ENCODE results near the gene EPHA7.

The EPHA7 gene

GRCh38 chr6:93238632-93239031 is 180.7 kb downstream of the EPHA7 start:
- FAIRE-seq = no peak
- TF ChIP-seq TAF1 (IDR thresholded peaks at IDR 0.05; ENCODE audit: low read depth, low read length) = no peak
- no peak for TF ChIP-seq POLR2AphosphoS5 (IDR thresholded peaks at IDR 0.05; ENCODE audit: low read depth, low read length)
- no peak for TF ChIP-seq SPI1 (IDR thresholded peaks at IDR 0.05; ENCODE audit: low read depth, low read length)
- no peak for TF ChIP-seq POLR2A (IDR thresholded peaks at IDR 0.05; ENCODE audit: low read depth, low read length)
- TF ChIP-seq POU2F2 (IDR thresholded peaks at IDR 0.05; ENCODE audit: low read depth, low read length) = no peak
- no peak for TF ChIP-seq PAX5 (IDR thresholded peaks at IDR 0.05; ENCODE audit: insufficient read depth, low read length, severe bottlenecking)
- DNase-seq (ENCODE audit: insufficient read length, low spot score) = no peak

- FAIRE-seq (no peak), DNase-seq (ENCODE audit: insufficient read length, low spot score) (no peak)
- TF ChIP-seq PAX5 (IDR thresholded peaks at IDR 0.05; ENCODE audit: insufficient read depth, low read length, severe bottlenecking) (no peak), SPI1 (IDR thresholded peaks at IDR 0.05; ENCODE audit: low read depth, low read length) (no peak), POU2F2 (IDR thresholded peaks at IDR 0.05; ENCODE audit: low read depth, low read length) (no peak), TAF1 (IDR thresholded peaks at IDR 0.05; ENCODE audit: low read depth, low read length) (no peak), POLR2AphosphoS5 (IDR thresholded peaks at IDR 0.05; ENCODE audit: low read depth, low read length) (no peak), POLR2A (IDR thresholded peaks at IDR 0.05; ENCODE audit: low read depth, low read length) (no peak)
Observed at GRCh38 chr6:93235775-93236174, 183.6 kb downstream of the EPHA7 start.

- FAIRE-seq (no peak), DNase-seq (ENCODE audit: insufficient read length, low spot score) (no peak)
- TF ChIP-seq SPI1 (IDR thresholded peaks at IDR 0.05; ENCODE audit: low read depth, low read length) (no peak), TAF1 (IDR thresholded peaks at IDR 0.05; ENCODE audit: low read depth, low read length) (no peak), POU2F2 (IDR thresholded peaks at IDR 0.05; ENCODE audit: low read depth, low read length) (no peak), POLR2AphosphoS5 (IDR thresholded peaks at IDR 0.05; ENCODE audit: low read depth, low read length) (no peak), PAX5 (IDR thresholded peaks at IDR 0.05; ENCODE audit: insufficient read depth, low read length, severe bottlenecking) (no peak), POLR2A (IDR thresholded peaks at IDR 0.05; ENCODE audit: low read depth, low read length) (no peak)
Observed at GRCh38 chr6:93226822-93227221, 192.5 kb downstream of the EPHA7 start.

- TF ChIP-seq SPI1 (IDR thresholded peaks at IDR 0.05; ENCODE audit: low read depth, low read length) (no peak), POLR2A (IDR thresholded peaks at IDR 0.05; ENCODE audit: low read depth, low read length) (no peak), POLR2AphosphoS5 (IDR thresholded peaks at IDR 0.05; ENCODE audit: low read depth, low read length) (no peak), TAF1 (IDR thresholded peaks at IDR 0.05; ENCODE audit: low read depth, low read length) (no peak), PAX5 (IDR thresholded peaks at IDR 0.05; ENCODE audit: insufficient read depth, low read length, severe bottlenecking) (no peak), POU2F2 (IDR thresholded peaks at IDR 0.05; ENCODE audit: low read depth, low read length) (no peak)
- FAIRE-seq (no peak), DNase-seq (ENCODE audit: insufficient read length, low spot score) (no peak)
Observed at GRCh38 chr6:93222071-93222851, 197.1 kb downstream of the EPHA7 start.

GRCh38 chr6:93219447-93219846 is 199.9 kb downstream of the EPHA7 start:
- TF ChIP-seq POLR2AphosphoS5 (IDR thresholded peaks at IDR 0.05; ENCODE audit: low read depth, low read length) (no peak), PAX5 (IDR thresholded peaks at IDR 0.05; ENCODE audit: insufficient read depth, low read length, severe bottlenecking) (no peak), POLR2A (IDR thresholded peaks at IDR 0.05; ENCODE audit: low read depth, low read length) (no peak), POU2F2 (IDR thresholded peaks at IDR 0.05; ENCODE audit: low read depth, low read length) (no peak), SPI1 (IDR thresholded peaks at IDR 0.05; ENCODE audit: low read depth, low read length) (no peak), TAF1 (IDR thresholded peaks at IDR 0.05; ENCODE audit: low read depth, low read length) (no peak)
- DNase-seq (ENCODE audit: insufficient read length, low spot score) (no peak), FAIRE-seq (no peak)

GRCh38 chr6:93218096-93218495 is 201.3 kb downstream of the EPHA7 start:
- FAIRE-seq = no peak
- TF ChIP-seq POU2F2 (IDR thresholded peaks at IDR 0.05; ENCODE audit: low read depth, low read length) (no peak), POLR2AphosphoS5 (IDR thresholded peaks at IDR 0.05; ENCODE audit: low read depth, low read length) (no peak), TAF1 (IDR thresholded peaks at IDR 0.05; ENCODE audit: low read depth, low read length) (no peak), SPI1 (IDR thresholded peaks at IDR 0.05; ENCODE audit: low read depth, low read length) (no peak), POLR2A (IDR thresholded peaks at IDR 0.05; ENCODE audit: low read depth, low read length) (no peak), PAX5 (IDR thresholded peaks at IDR 0.05; ENCODE audit: insufficient read depth, low read length, severe bottlenecking) (no peak)
- DNase-seq (ENCODE audit: insufficient read length, low spot score) = no peak

- DNase-seq (ENCODE audit: insufficient read length, low spot score) (no peak), FAIRE-seq (no peak)
- no peak for TF ChIP-seq POLR2AphosphoS5 (IDR thresholded peaks at IDR 0.05; ENCODE audit: low read depth, low read length)
- TF ChIP-seq POLR2A (IDR thresholded peaks at IDR 0.05; ENCODE audit: low read depth, low read length) = no peak
- TF ChIP-seq PAX5 (IDR thresholded peaks at IDR 0.05; ENCODE audit: insufficient read depth, low read length, severe bottlenecking) = no peak
- no peak for TF ChIP-seq POU2F2 (IDR thresholded peaks at IDR 0.05; ENCODE audit: low read depth, low read length)
- no peak for TF ChIP-seq TAF1 (IDR thresholded peaks at IDR 0.05; ENCODE audit: low read depth, low read length)
- no peak for TF ChIP-seq SPI1 (IDR thresholded peaks at IDR 0.05; ENCODE audit: low read depth, low read length)
Observed at GRCh38 chr6:93213028-93213427, 206.3 kb downstream of the EPHA7 start.

- DNase-seq (ENCODE audit: insufficient read length, low spot score) (no peak), FAIRE-seq (no peak)
Observed at GRCh38 chr6:93210908-93211307, 208.5 kb downstream of the EPHA7 start.

GRCh38 chr6:93209358-93209757 is 210.0 kb downstream of the EPHA7 start:
- FAIRE-seq (no peak), DNase-seq (ENCODE audit: insufficient read length, low spot score) (no peak)
- TF ChIP-seq POLR2AphosphoS5 (IDR thresholded peaks at IDR 0.05; ENCODE audit: low read depth, low read length) (no peak), POLR2A (IDR thresholded peaks at IDR 0.05; ENCODE audit: low read depth, low read length) (no peak), PAX5 (IDR thresholded peaks at IDR 0.05; ENCODE audit: insufficient read depth, low read length, severe bottlenecking) (no peak), POU2F2 (IDR thresholded peaks at IDR 0.05; ENCODE audit: low read depth, low read length) (no peak)

More at GRCh38 chr6:93210908-93211307, 208.5 kb downstream of the EPHA7 start:
- no peak for TF ChIP-seq PAX5 (IDR thresholded peaks at IDR 0.05; ENCODE audit: insufficient read depth, low read length, severe bottlenecking)
- TF ChIP-seq POLR2A (IDR thresholded peaks at IDR 0.05; ENCODE audit: low read depth, low read length) = no peak
- no peak for TF ChIP-seq POLR2AphosphoS5 (IDR thresholded peaks at IDR 0.05; ENCODE audit: low read depth, low read length)
- TF ChIP-seq TAF1 (IDR thresholded peaks at IDR 0.05; ENCODE audit: low read depth, low read length) = no peak
- no peak for TF ChIP-seq POU2F2 (IDR thresholded peaks at IDR 0.05; ENCODE audit: low read depth, low read length)
- TF ChIP-seq SPI1 (IDR thresholded peaks at IDR 0.05; ENCODE audit: low read depth, low read length) = no peak

All from GM12891 (cell line).